ENCODE data around the gene FARP2.

The FARP2 gene

GRCh38 chr2:241359481-241360045, 3.5 kb downstream of the FARP2 start:
- no peak for DNase-seq (ENCODE audit: low spot score)
- TF ChIP-seq CTCF (IDR thresholded peaks at IDR 0.05; ENCODE audit: borderline replicate concordance, control extremely low read depth, extremely low read depth, insufficient read depth, missing control alignments), result no peak
- in situ Hi-C loops (cut with MboI; ENCODE audit: low sequenced_read_pairs, unreplicated experiment), result no loop called here

GRCh38 chr2:241363426-241363825, 7.3 kb downstream of the FARP2 start:
- in situ Hi-C loops (cut with MboI; ENCODE audit: low sequenced_read_pairs, unreplicated experiment), result no loop called here
- no peak for TF ChIP-seq CTCF (IDR thresholded peaks at IDR 0.05; ENCODE audit: borderline replicate concordance, control extremely low read depth, extremely low read depth, insufficient read depth, missing control alignments)
- DNase-seq (ENCODE audit: low spot score), result no peak

DNA sequence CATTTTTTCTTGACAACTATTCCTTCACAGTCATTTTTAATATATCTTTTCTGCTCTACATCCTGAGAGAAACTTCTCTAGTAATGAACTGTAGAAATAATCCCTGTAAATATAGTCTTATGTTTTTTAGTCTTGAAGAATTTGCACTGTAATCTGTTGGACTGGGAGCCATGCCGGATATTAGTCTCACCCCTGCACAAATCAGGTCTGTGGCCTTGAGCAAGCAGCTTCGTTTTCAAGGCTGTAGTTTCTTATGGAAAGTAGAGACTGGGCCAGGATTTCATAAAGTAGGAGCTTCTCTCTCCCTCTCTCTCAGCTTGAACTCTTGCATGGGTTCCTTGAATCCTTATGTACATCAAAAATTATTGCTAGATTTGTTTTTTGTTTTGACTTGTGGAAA, 8.7 kb downstream of the FARP2 start:
- in situ Hi-C loops (cut with MboI; ENCODE audit: low sequenced_read_pairs, unreplicated experiment), result no loop called here
- no peak for TF ChIP-seq CTCF (IDR thresholded peaks at IDR 0.05; ENCODE audit: borderline replicate concordance, control extremely low read depth, extremely low read depth, insufficient read depth, missing control alignments)
- DNase-seq (ENCODE audit: low spot score), result no peak

GRCh38 chr2:241366678-241367077, 10.6 kb downstream of the FARP2 start:
- in situ Hi-C loops (cut with MboI; ENCODE audit: low sequenced_read_pairs, unreplicated experiment), result no loop called here
- DNase-seq (ENCODE audit: low spot score), result no peak
- no peak for TF ChIP-seq CTCF (IDR thresholded peaks at IDR 0.05; ENCODE audit: borderline replicate concordance, control extremely low read depth, extremely low read depth, insufficient read depth, missing control alignments)

- DNase-seq (ENCODE audit: low spot score), result no peak
- in situ Hi-C loops (cut with MboI; ENCODE audit: low sequenced_read_pairs, unreplicated experiment), result no loop called here
- TF ChIP-seq CTCF (IDR thresholded peaks at IDR 0.05; ENCODE audit: borderline replicate concordance, control extremely low read depth, extremely low read depth, insufficient read depth, missing control alignments), result no peak
Measured at GRCh38 chr2:241368643-241369042, 12.6 kb downstream of the FARP2 start.

GRCh38 chr2:241372361-241372992, 16.4 kb downstream of the FARP2 start:
- no peak for TF ChIP-seq CTCF (IDR thresholded peaks at IDR 0.05; ENCODE audit: borderline replicate concordance, control extremely low read depth, extremely low read depth, insufficient read depth, missing control alignments)
- in situ Hi-C loops (cut with MboI; ENCODE audit: low sequenced_read_pairs, unreplicated experiment), result no loop called here
- no peak for DNase-seq (ENCODE audit: low spot score)
